ENCODE results near the gene TTC4.

Gene TTC4

GRCh38 chr1:54705153-54705552 is 10.5 kb upstream of the TTC4 start:
- DNase-seq = no peak

- no peak for DNase-seq
Observed at GRCh38 chr1:54706419-54706818, 9.2 kb upstream of the TTC4 start.

GRCh38 chr1:54708385-54708784 is 7.3 kb upstream of the TTC4 start:
- no peak for DNase-seq

GRCh38 chr1:54709547-54710292 is 5.9 kb upstream of the TTC4 start:
- no peak for DNase-seq

- no peak for DNase-seq
Observed at GRCh38 chr1:54710434-54710833, 5.2 kb upstream of the TTC4 start.

GRCh38 chr1:54710841-54711240 is 4.8 kb upstream of the TTC4 start:
- no peak for DNase-seq

- DNase-seq = no peak
Observed at GRCh38 chr1:54711536-54711935, 4.1 kb upstream of the TTC4 start.

GRCh38 chr1:54714881-54715492 is 674 bp upstream of the TTC4 start:
- DNase-seq = no peak

GRCh38 chr1:54716299-54717047 is 812 bp downstream of the TTC4 start:
- DNase-seq = no peak

GRCh38 chr1:54721719-54722118 is 6.1 kb downstream of the TTC4 start:
- no peak for DNase-seq

- no peak for DNase-seq
Observed at GRCh38 chr1:54723985-54724384, 8.3 kb downstream of the TTC4 start.

GRCh38 chr1:54724771-54725170 is 9.1 kb downstream of the TTC4 start:
- DNase-seq = no peak

GRCh38 chr1:54728027-54728426 is 12.4 kb downstream of the TTC4 start:
- DNase-seq = no peak

- DNase-seq = no peak
Observed at GRCh38 chr1:54736685-54737084, 21.0 kb downstream of the TTC4 start.

GRCh38 chr1:54738244-54738643 is 22.6 kb downstream of the TTC4 start:
- no peak for DNase-seq

GRCh38 chr1:54741531-54741930 is 25.9 kb downstream of the TTC4 start:
- DNase-seq = no peak

- no peak for DNase-seq
Observed at GRCh38 chr1:54742282-54742681, 26.6 kb downstream of the TTC4 start.

GRCh38 chr1:54743416-54744226 is 28.0 kb downstream of the TTC4 start:
- no peak for DNase-seq

GRCh38 chr1:54744696-54745095 is 29.0 kb downstream of the TTC4 start:
- DNase-seq = no peak

GRCh38 chr1:54745274-54745673 is 29.6 kb downstream of the TTC4 start:
- no peak for DNase-seq

GRCh38 chr1:54745864-54746263 is 30.2 kb downstream of the TTC4 start:
- no peak for DNase-seq

GRCh38 chr1:54748094-54748835 is 32.6 kb downstream of the TTC4 start:
- DNase-seq = no peak

- DNase-seq = no peak
Observed at GRCh38 chr1:54750596-54750995, 34.9 kb downstream of the TTC4 start.

Measured in NCI-H1105 (cell line).